Loucy (cell line): ENCODE results near the gene U2AF1.
"Not testable (repeated sequence)": the region's sequence is repeated elsewhere in the genome, so short reads cannot be mapped to it uniquely, and the experiment has no call there.

Experiments
- H2AFZ ChIP-seq: fragments of 200-600 bp; sonication (generic); 2 replicates; pipeline ENCODE4 v1.6.0; 2016; ENCODE audit warnings: antibody characterized with exemption, mild to moderate bottlenecking, low read length, moderate library complexity
- H3F3A ChIP-seq: fragments of 200-600 bp; 2 replicates; pipeline ENCODE4 v1.6.0; 2016; ENCODE audit warnings: antibody characterized with exemption, low read depth, mild to moderate bottlenecking
- H3K27me3 ChIP-seq: fragments of 200-600 bp; sonication (generic); 2 replicates; pipeline ENCODE4 v1.6.1; 2014; ENCODE audit warnings: low read length, mild to moderate bottlenecking; ENCODE audit not compliant: insufficient read depth, poor library complexity, severe bottlenecking
- H3K36me3 ChIP-seq: fragments of 200-600 bp; sonication (generic); 2 replicates; pipeline ENCODE4 v1.6.1; 2016; ENCODE audit warnings: low read length; ENCODE audit not compliant: insufficient read depth
- H3K4me1 ChIP-seq: fragments of 200-600 bp; sonication (generic); 2 replicates; pipeline ENCODE4 v1.5.1; 2014; ENCODE audit warnings: low read length, mild to moderate bottlenecking; ENCODE audit not compliant: insufficient read depth, poor library complexity, severe bottlenecking
- H3K4me2 ChIP-seq: fragments of 200-600 bp; sonication (generic); 2 replicates; pipeline ENCODE4 v1.6.0; 2014; ENCODE audit warnings: antibody characterized with exemption, low read length, low read depth, mild to moderate bottlenecking; ENCODE audit not compliant: poor library complexity, severe bottlenecking
- H3K4me3 ChIP-seq: fragments of 200-600 bp; sonication (generic); 2 replicates; pipeline ENCODE4 v1.5.1; 2014; ENCODE audit warnings: low read length, mild to moderate bottlenecking, mixed read lengths; ENCODE audit not compliant: poor library complexity, severe bottlenecking
- H3K79me2 ChIP-seq: fragments of 200-600 bp; sonication (generic); 2 replicates; pipeline ENCODE4 v1.6.1; 2014; ENCODE audit warnings: low read length; ENCODE audit not compliant: insufficient read depth
- H3K9ac ChIP-seq: fragments of 200-600 bp; sonication (generic); 2 replicates; pipeline ENCODE4 v1.6.0; 2014; ENCODE audit warnings: mild to moderate bottlenecking, low read depth, low read length, moderate library complexity; ENCODE audit not compliant: poor library complexity, severe bottlenecking
- H3K9me2 ChIP-seq: fragments of 200-600 bp; sonication (generic); replicated peaks from 2 replicates; pipeline ENCODE4 v1.6.1; 2016; ENCODE audit warnings: low read depth, low read length, mixed read lengths
- H3K9me3 ChIP-seq: fragments of 200-600 bp; sonication (generic); 2 replicates; pipeline ENCODE4 v1.6.1; 2014; ENCODE audit warnings: mild to moderate bottlenecking, antibody characterized with exemption, low read length, low read depth; ENCODE audit not compliant: insufficient read depth
- H4K20me1 ChIP-seq: fragments of 200-600 bp; sonication (generic); 2 replicates; pipeline ENCODE4 v1.6.0; 2014; ENCODE audit warnings: antibody characterized with exemption, low read length, mild to moderate bottlenecking; ENCODE audit not compliant: insufficient read depth, poor library complexity, severe bottlenecking

The U2AF1 gene

DNA sequence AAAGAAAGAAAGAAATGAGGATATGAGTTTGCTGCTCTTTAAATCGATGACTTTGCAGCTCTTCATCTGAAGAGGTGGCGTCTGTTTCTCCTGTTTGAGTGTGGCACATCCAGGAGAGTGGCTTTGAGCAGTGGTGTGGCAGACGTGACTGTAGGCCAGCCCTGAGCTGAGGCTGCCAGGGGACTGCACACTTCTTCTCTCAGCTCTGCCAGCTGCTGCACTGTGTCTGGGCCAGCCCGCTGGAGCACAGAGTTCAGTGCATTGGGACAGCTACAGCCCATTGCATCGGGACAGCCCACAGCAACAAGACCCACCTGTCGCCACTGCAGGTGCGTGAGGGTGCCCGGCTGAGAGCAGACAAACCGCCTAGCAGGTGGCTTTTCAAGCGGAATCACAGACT, 27.1 kb upstream of the U2AF1 start:
- H3K4me3 ChIP-seq, H3K9me2 ChIP-seq, H4K20me1 ChIP-seq, H3K36me3 ChIP-seq, H3K79me2 ChIP-seq, H3K9ac ChIP-seq, H3F3A ChIP-seq, H3K9me3 ChIP-seq, H3K4me2 ChIP-seq, H2AFZ ChIP-seq, H3K27me3 ChIP-seq, H3K4me1 ChIP-seq: not testable (repeated sequence)

DNA sequence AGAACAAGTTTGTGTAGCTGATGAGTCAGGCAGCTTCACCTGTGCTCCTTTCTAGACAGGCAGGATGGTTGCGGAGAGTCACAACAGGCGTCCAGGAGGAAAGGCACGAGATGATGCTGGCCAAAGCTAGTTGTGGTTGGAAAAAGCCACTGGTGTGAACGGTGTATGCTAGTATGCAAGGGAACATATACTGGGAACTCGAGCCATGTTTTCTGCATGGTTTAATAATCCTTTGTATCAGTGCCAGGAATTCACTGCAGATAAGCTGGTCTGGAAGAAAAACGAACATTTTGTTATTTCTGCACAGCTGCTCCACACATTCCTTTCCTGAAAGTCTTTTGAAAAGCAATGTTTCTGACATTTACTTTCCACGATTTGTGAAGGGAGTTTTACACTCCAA, 22.7 kb upstream of the U2AF1 start:
- H3K79me2 ChIP-seq, H2AFZ ChIP-seq, H3K4me1 ChIP-seq, H4K20me1 ChIP-seq, H3K27me3 ChIP-seq, H3K4me2 ChIP-seq, H3K9me3 ChIP-seq, H3K4me3 ChIP-seq, H3F3A ChIP-seq, H3K36me3 ChIP-seq, H3K9ac ChIP-seq, H3K9me2 ChIP-seq: not testable (repeated sequence)

DNA sequence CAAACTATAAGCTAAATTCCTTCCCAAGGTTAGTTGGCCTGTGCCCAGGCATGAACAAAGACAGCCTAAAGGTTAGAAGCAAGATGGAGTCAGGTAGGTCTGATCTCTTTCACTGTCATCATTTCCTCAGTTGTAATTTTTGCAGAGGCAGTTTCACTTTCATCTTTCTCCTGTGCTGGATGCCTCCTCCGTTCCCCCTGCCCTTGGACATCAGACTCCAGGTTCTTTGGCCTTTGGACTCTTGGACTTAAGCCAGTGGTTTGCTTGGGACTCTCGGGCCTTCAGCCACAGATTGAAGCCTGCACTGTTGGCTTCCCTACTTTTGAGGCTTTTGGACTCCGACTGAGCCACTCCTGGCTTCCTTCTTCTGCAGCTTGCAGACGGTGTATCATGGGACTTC, 8.6 kb upstream of the U2AF1 start:
- not testable (repeated sequence) for H2AFZ ChIP-seq, H3K4me1 ChIP-seq, H3K36me3 ChIP-seq, H3K9me3 ChIP-seq, H3F3A ChIP-seq, H3K4me2 ChIP-seq, H3K79me2 ChIP-seq, H3K9me2 ChIP-seq, H3K4me3 ChIP-seq, H4K20me1 ChIP-seq, H3K9ac ChIP-seq, H3K27me3 ChIP-seq

DNA sequence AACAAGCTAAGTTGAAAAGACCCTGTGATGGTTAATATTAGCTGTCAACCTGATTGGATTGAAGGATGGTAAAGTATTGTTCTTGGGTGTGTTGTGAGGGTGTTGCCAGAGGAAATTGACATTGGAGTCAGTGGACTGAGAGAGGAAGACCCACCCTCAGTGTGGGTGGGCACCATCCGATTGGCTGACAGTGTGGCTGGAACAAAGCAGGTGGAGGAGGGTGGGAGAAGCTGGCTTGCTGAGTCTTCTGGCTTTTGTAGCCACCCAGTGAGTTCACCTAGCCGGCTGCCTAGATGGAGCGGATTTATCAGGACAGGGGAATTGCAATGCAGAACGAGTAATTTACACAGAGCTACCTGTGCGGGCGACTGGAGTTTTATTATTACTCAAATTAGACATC, 7.1 kb upstream of the U2AF1 start:
- not testable (repeated sequence) for H3K9me2 ChIP-seq, H3K4me2 ChIP-seq, H4K20me1 ChIP-seq, H3K36me3 ChIP-seq, H3K79me2 ChIP-seq, H3K27me3 ChIP-seq, H3K4me3 ChIP-seq, H3K4me1 ChIP-seq, H2AFZ ChIP-seq, H3F3A ChIP-seq, H3K9ac ChIP-seq, H3K9me3 ChIP-seq

DNA sequence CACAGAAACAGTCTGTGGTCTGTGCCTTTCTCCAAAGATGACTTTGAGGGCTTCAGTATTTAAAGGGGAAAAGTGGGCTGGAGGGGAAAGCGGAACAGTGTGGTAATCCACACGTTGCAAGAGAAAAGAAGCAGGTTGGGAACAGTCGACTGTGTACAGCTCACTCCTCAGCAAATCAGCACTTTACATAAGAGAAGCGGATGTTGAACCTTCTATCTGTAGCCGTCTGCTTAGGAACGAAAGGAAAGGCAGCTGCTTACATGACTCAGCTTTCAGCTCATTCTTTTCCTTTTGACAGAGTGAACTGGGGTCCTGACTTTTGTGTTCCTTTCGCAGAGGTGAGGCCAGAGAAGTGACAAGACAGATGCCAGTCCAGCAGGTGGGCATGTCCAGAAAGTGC, 1.6 kb upstream of the U2AF1 start:
- not testable (repeated sequence) for H3K4me1 ChIP-seq, H3K9ac ChIP-seq, H3K4me3 ChIP-seq, H3K79me2 ChIP-seq, H3F3A ChIP-seq, H2AFZ ChIP-seq, H3K9me2 ChIP-seq, H3K4me2 ChIP-seq, H3K9me3 ChIP-seq, H3K27me3 ChIP-seq, H4K20me1 ChIP-seq, H3K36me3 ChIP-seq

DNA sequence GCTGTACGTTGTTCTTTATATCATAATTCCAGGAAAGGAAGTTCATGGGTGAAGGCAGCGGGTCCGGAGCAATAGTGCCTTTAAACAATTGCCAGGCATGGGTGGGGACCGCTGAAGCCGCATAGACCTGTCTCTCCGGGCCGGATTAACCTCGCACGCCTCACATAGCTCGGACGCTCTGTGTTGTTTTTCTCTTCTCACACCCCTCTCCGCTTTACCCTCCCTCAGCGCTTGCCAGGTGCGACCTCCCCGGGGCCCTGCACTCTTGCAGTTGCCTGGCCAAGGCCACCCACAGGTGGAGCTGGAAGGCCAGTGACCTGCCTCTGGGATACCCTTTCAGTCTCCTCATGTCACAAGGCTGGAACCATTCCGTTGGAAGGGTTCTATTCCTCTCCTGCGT, 807 bp upstream of the U2AF1 start:
- not testable (repeated sequence) for H3K4me3 ChIP-seq, H3K9me3 ChIP-seq, H2AFZ ChIP-seq, H3K9ac ChIP-seq, H4K20me1 ChIP-seq, H3K4me2 ChIP-seq, H3K79me2 ChIP-seq, H3K36me3 ChIP-seq, H3K27me3 ChIP-seq, H3K9me2 ChIP-seq, H3K4me1 ChIP-seq, H3F3A ChIP-seq

DNA sequence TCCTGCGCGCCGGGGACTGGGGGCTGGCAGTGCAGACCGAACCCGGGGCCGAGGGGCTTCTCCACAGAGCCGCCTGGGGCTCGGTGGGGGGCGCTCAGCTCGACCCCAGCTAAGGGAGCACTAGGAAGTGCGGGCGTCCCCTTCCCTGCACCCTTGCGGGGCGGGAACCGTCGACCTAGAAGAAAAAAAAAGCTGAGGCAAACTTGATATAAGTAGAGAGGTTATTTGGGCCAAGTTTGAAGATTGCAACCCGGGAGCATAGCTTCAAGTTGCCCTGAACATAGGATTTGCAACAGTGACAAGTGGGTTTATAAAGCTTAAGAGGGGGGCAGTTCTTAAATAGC, 396 bp upstream of the U2AF1 start:
- H3F3A ChIP-seq, H3K4me3 ChIP-seq, H2AFZ ChIP-seq, H3K4me2 ChIP-seq, H3K9ac ChIP-seq, H3K4me1 ChIP-seq, H4K20me1 ChIP-seq, H3K36me3 ChIP-seq, H3K9me2 ChIP-seq, H3K79me2 ChIP-seq, H3K9me3 ChIP-seq, H3K27me3 ChIP-seq: not testable (repeated sequence)

DNA sequence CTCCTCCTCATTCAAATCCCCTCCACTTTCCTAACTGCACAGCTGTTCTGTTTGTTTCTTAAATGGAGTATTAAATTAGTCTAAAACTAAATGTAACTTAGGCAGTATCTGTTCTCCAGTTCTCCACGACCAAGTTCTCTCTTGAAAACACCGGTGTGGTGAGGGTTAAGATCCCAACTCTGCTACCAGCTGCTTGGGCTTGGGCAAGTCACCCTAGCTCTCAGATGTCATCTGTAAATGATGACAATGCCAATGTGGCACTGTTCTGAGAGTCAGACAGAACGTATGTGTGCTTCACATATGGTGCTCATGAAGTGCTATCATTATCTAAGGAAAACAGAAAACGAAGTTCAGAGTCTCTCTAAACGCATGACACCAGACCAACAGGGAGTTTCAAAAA, 2.7 kb downstream of the U2AF1 start:
- not testable (repeated sequence) for H3K36me3 ChIP-seq, H3F3A ChIP-seq, H3K9ac ChIP-seq, H2AFZ ChIP-seq, H3K4me3 ChIP-seq, H3K79me2 ChIP-seq, H4K20me1 ChIP-seq, H3K9me2 ChIP-seq, H3K27me3 ChIP-seq, H3K4me2 ChIP-seq, H3K4me1 ChIP-seq, H3K9me3 ChIP-seq
